MM.1S (cell line): ENCODE results near the gene MOAP1.
"Not testable (repeated sequence)": the region's sequence is repeated elsewhere in the genome, so short reads cannot be mapped to it uniquely, and the experiment has no call there.

Experiments used
- CTCF ChIP-seq: fragments of 300-600 bp; sonication (generic); IDR thresholded peaks from 2 replicates; pipeline ENCODE4 v1.5.1; 2016; ENCODE audit warnings: antibody characterized with exemption, low read length, mixed read lengths
- EZH2 ChIP-seq: fragments of 300-600 bp; sonication (generic); optimal IDR thresholded peaks from 2 replicates; pipeline ENCODE3; 2017; ENCODE audit warnings: low read depth, mild to moderate bottlenecking, antibody characterized with exemption, low read length, mixed read lengths

- not testable (repeated sequence) for TF ChIP-seq CTCF, EZH2
These were observed 15.1 kb downstream of the MOAP1 start for GRCh38 chr14:93169619-93170018.
